M059J (cell line): ENCODE measurements around the gene HERC2. TPM values are rescaled to one million over a fixed set of nuclear protein-coding genes. Genes with fewer than 3 reads are reported as not detected.

ENCODE experiments used
- DNase-seq: peaks from one replicate; pipeline ENCODE4 v3.0.0-alpha.2; 2012; ENCODE audit warnings: low read depth
- total RNA-seq: library from RNA; depleted of rRNA; stranded (reverse); fragments of >200 nt; shearing (Covaris generic); gene quantifications from 2 replicates; pipeline ENCODE4 v1.2.3, GENCODE V29; 2014

HERC2 gene
- total RNA-seq, 1 experiment from 2014 or later, result 21.0 TPM

- DNase-seq, result no peak
Measured at GRCh38 chr15:28113394-28114113, 208.4 kb downstream of the HERC2 start.

GRCh38 chr15:28112962-28113361, 209.0 kb downstream of the HERC2 start:
- DNase-seq, result no peak

DNA sequence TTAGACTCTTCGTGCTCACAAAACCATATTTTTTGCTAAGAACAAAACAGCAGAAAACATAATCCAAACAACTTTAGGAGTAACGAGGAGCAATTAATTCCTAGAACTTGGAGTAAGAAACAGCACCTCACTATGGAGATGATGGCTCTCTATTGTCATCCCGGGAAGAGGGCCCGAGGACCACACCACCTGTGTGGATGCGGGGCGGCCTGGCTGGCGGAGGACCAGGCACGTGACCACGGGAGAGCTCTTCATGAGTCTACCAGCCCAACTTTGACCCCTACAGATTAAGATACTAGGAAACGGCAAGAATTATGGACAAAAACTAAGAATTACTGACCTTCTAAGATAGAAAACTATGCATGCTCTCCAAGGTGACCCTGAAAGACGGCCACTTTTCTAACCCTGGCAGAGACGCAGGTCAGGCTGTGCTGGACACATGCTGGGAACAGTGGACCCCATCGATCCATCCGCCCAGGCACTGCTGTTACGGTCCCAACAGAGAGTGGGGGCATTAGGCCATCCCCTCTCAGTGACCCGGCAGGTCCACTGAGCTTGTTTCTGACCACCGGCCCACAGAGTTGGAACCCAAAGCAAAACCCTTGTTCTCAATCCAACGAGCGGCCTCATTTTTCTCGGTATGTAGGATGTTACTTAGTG, 209.7 kb downstream of the HERC2 start:
- no peak for DNase-seq

DNA sequence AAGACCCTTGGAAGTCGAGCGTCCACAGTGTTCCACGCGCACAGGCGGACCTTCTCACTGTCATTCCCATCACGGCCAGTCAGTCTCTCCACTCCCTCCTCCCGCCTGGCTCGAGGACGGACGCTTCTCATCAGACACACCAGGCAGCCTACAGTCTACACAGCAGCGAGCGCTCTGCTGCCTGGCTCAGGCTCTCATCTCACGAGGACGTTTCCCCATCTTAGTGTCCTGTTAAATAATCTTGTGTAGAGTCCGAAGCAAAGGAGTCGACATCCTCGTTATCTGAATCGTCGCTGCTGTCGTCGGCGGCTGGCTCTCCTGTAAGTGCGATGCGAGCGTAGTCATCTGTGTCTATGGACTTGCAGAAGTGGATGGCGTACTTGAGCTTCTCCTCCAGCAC, 210.4 kb downstream of the HERC2 start:
- no peak for DNase-seq

GRCh38 chr15:28110481-28110881, 211.5 kb downstream of the HERC2 start:
- no peak for DNase-seq

DNA sequence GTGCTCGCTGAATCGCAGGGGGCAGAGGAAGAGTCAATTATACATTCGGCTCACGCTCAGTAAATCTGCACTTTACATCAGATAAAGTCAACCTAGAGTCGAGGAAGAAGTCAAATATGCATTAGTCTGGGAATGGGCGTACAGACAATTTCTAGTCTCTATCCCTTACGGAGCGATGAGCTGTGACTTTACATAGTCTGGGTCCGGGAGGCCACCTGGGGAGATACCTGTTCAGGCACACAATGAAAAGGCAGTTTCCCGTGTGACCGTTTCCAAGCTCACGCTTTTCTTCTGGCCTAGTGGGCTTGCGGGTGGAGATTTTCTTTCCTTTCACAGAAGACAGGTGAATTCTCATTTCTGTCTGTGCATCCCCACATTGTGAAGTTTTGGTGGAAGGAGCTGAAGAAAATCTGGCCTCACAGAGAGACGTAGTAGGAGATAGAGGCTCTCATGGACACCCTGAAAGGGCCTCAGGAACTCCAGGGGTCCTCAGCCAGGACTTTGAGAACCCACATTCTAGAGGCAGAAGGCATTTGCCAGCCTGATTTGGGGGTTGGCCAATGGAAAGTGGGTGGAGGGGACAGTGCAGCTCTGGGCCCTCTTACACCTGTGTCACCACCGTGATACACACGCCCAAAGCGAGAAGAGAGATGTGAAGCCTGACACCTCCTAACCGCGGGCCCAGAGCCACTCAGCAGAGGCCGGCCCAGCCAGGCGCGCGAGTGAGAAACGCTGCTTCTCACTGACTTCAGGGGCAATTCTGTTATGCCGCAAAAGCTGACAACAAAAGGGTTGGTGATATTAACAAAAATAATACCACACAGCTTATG, 212.1 kb downstream of the HERC2 start:
- DNase-seq, result no peak

DNA sequence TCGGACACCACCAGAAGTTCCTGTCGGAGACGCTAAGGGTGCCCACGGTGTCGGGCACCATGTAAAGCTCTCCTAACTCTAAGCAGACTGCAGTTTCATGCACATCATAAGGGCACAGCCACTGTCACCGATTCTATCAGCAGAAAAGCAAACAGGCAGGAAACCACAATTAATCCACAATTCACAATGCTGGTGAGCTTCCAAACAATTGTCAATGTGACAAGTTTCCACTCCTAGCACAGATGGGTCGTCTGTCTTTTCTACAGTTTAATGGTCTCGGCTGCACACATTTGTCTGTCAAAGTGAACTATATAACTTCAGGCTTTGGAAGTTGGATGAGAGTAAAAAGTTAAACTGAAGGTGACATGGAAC, 214.1 kb downstream of the HERC2 start:
- no peak for DNase-seq

DNA sequence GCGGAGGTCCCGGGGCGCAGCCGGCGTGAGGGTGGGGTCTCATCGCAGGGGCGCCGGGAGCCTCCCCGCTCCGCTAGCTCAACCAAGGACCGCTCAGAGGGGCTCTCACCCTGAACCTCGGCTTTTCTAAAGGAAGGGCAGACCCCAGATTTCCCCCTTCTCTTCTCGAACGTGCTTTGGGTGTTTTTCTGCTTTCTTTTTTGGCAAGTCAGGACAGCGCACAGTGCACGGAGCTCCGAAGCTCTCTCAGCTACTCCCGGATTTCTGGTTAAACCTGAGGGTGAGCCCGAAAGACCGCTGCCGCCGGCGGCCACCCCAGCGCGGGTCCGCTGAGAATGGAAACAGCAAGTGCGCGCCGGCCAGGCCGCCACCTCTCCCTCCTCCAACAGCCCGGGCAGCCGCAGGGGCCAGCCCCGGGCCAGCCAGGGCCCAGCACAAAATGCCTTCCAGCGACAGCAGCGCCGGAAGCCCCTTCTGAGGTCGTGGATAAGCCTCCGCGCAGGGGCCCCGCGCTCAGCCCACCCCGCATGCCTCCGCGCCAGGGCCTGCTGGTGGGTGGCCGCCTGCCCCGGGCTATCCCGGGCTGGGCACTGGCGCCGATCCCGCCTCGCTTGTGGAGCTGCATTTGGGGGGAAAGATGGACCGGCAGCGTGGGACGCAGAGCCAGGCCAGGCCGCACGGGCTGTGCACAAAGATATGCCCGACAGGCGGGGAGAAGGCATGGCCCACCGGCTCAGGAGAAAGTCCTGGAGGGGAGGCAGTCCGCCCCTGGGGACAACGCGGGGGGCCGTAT, 214.7 kb downstream of the HERC2 start:
- no peak for DNase-seq

DNA sequence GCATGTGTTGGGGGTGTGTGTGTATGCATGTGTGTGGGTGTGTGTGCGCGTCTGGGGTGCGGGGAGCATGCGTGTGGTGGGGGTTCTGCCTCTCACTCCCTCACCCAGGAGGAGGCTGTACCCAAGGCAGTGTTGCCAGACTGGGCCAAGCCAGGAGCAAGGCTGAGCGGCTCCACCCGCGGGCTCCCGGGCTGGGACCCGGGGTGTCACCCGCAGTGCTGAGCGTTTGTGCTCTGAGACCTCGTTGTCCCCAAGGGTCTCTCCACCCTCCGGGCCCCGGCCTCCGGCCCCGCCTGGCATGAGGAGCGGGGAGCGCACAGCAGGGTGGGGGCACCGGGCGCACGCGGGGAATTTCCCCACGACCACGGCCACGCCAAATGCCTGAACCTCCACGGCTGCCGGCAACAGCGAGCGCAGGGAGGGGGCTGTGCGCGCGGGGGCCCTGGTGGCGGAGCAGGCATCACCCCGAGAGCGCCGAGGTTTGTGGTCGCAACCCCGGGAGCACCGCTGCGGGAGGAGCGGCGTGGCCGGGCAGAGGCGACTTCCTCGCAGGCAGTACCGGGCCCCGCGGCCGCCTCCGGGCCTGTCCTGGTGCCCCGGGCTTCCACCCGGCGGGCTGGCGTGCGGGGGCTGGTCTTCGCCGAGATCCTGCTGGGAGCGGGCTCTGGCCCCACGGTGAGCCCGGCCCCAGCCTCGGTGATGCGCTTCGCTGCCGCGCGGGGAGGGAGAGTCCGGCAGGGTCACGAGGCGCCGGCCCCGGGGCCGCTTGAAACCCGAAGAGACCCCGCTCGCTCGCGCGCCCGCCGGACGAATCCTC, 215.5 kb downstream of the HERC2 start:
- no peak for DNase-seq

DNA sequence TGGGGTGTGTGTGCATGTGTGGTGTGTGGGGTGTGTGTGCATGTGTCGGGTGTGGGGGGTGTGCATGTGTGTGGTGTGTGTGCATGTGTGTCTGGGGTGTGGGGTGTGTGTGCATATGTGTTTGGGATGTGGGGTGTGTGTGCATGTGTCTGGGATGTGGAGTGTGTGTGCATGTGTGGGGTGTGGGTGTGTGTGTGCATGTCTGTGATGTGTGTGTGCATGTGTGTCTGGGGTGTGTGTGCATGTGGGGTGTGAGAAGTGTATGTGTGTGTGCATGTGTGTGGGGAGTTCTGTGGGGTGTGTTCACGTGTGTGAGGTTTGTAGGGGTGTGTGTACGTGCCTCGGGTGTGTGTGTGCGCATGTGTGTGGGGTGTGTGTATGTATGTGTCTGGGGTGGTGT, 216.2 kb downstream of the HERC2 start:
- DNase-seq, result no peak

GRCh38 chr15:28105224-28105791, 216.7 kb downstream of the HERC2 start:
- no peak for DNase-seq

DNA sequence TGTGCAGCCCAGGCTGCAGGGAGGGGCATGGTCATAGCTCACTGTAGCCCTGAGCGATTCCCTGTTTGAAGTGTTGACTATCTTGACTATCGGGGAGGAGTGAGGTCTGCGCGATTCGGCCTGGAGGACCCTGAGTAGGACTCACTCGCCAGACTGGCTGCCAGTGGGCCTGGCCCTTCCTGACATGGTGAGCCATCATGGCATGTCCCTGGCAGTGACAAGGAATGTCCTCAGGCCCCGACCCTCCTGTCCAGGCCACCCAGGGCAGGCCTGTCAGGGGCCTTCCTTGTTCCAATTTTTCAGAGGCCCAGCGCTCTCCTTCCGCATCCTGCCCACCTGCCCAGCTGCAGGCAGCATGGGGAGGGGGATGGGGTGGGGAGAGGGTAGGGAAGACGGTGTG, 217.7 kb downstream of the HERC2 start:
- DNase-seq, result no peak

- no peak for DNase-seq
Measured at GRCh38 chr15:28103831-28104230, 218.1 kb downstream of the HERC2 start.

GRCh38 chr15:28101983-28102441, 220.0 kb downstream of the HERC2 start:
- no peak for DNase-seq

GRCh38 chr15:28101201-28101600, 220.8 kb downstream of the HERC2 start:
- DNase-seq, result no peak

GRCh38 chr15:28100516-28101195, 221.3 kb downstream of the HERC2 start:
- no peak for DNase-seq

- DNase-seq, result no peak
Measured at GRCh38 chr15:28099555-28100140, 222.3 kb downstream of the HERC2 start.

DNA sequence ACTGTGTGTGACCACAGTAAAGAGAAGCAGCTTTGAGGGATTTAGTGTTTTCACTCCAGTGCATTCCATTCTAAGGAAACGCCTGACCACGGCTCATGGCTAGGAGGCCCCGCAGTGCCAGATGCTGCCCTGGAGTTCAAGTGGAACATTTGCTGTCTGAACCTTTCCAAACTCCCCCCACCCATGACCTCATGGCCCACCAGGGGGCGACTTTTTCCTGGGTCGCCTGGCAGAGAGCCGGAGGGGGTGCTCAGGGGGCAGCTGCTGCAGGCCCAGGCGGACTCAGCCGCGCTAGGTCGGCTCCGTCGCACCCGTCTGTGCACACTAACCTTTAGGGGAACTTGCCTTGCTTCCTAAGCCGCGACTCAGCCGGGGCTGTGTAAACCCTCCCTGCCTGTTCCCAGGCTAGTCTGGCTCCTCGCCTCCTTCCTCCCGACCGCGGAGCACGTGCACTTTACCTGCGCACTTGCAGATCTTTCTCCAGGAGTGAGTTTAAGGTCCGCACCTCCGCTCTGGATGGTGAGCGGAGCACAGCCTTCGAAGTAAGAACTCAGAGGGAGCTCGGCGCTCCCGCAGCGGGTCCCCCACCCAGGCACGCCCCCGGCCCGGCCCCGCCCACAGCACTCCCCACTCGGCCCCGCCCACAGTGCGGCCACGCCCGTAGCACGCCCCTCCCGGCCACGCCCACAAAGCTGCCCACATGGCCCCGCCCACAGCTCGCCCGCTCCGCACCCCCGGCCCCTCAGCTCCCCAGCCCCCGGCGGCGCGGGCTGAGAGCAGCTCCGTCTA, 223.0 kb downstream of the HERC2 start, which contains the start of gene OCA2:
OCA2 (minus strand) TSS at position 550 of the 789 bp plus-strand sequence. CDS start 17,441 bp downstream, outside the sequence.
- no peak for DNase-seq

GRCh38 chr15:28098360-28098765, 223.6 kb downstream of the HERC2 start:
- no peak for DNase-seq
